ENCODE data around the gene RELN.
A peak's percentile ranks its signal among the peaks of the same experiment; 100 is the strongest.

The RELN gene

GRCh38 chr7:103993551-103993950 lies 4.1 kb upstream of the RELN start:
- DNase-seq (ENCODE audit: insufficient read length, low spot score) = no peak
- TF ChIP-seq TAF1 (IDR thresholded peaks at IDR 0.05; ENCODE audit: low read depth, low read length) (no peak), POLR2A (IDR thresholded peaks at IDR 0.05; ENCODE audit: low read depth, low read length) (no peak), SPI1 (IDR thresholded peaks at IDR 0.05; ENCODE audit: low read depth, low read length) (no peak), POLR2AphosphoS5 (IDR thresholded peaks at IDR 0.05; ENCODE audit: low read depth, low read length) (no peak), PAX5 (IDR thresholded peaks at IDR 0.05; ENCODE audit: insufficient read depth, low read length, severe bottlenecking) (no peak), POU2F2 (IDR thresholded peaks at IDR 0.05; ENCODE audit: low read depth, low read length) (no peak)
- no peak for FAIRE-seq

GRCh38 chr7:103991406-103991805 lies 1.9 kb upstream of the RELN start:
- no peak for TF ChIP-seq TAF1 (IDR thresholded peaks at IDR 0.05; ENCODE audit: low read depth, low read length)
- TF ChIP-seq POLR2AphosphoS5 (IDR thresholded peaks at IDR 0.05; ENCODE audit: low read depth, low read length) = no peak
- TF ChIP-seq POLR2A (IDR thresholded peaks at IDR 0.05; ENCODE audit: low read depth, low read length) = no peak
- TF ChIP-seq POU2F2 (IDR thresholded peaks at IDR 0.05; ENCODE audit: low read depth, low read length) = no peak
- no peak for TF ChIP-seq PAX5 (IDR thresholded peaks at IDR 0.05; ENCODE audit: insufficient read depth, low read length, severe bottlenecking)
- TF ChIP-seq SPI1 (IDR thresholded peaks at IDR 0.05; ENCODE audit: low read depth, low read length) = no peak
- FAIRE-seq (no peak), DNase-seq (ENCODE audit: insufficient read length, low spot score) (no peak)

- TF ChIP-seq PAX5 (IDR thresholded peaks at IDR 0.05; ENCODE audit: insufficient read depth, low read length, severe bottlenecking) (no peak), POU2F2 (IDR thresholded peaks at IDR 0.05; ENCODE audit: low read depth, low read length) (no peak), TAF1 (IDR thresholded peaks at IDR 0.05; ENCODE audit: low read depth, low read length) (no peak), POLR2AphosphoS5 (IDR thresholded peaks at IDR 0.05; ENCODE audit: low read depth, low read length) (no peak), POLR2A (IDR thresholded peaks at IDR 0.05; ENCODE audit: low read depth, low read length) (no peak), SPI1 (IDR thresholded peaks at IDR 0.05; ENCODE audit: low read depth, low read length) (no peak)
- DNase-seq (ENCODE audit: insufficient read length, low spot score) (no peak), FAIRE-seq (no peak)
Measured at GRCh38 chr7:103990991-103991390, 1.5 kb upstream of the RELN start.

- DNase-seq (ENCODE audit: insufficient read length, low spot score) (peak; percentile 24), FAIRE-seq (no peak)
- TF ChIP-seq PAX5 (IDR thresholded peaks at IDR 0.05; ENCODE audit: insufficient read depth, low read length, severe bottlenecking) (no peak), POLR2A (IDR thresholded peaks at IDR 0.05; ENCODE audit: low read depth, low read length) (no peak), POU2F2 (IDR thresholded peaks at IDR 0.05; ENCODE audit: low read depth, low read length) (no peak), TAF1 (IDR thresholded peaks at IDR 0.05; ENCODE audit: low read depth, low read length) (no peak), SPI1 (IDR thresholded peaks at IDR 0.05; ENCODE audit: low read depth, low read length) (no peak), POLR2AphosphoS5 (IDR thresholded peaks at IDR 0.05; ENCODE audit: low read depth, low read length) (no peak)
Measured at GRCh38 chr7:103989785-103990767, 618 bp upstream of the RELN start.

GRCh38 chr7:103988468-103989199 lies 824 bp downstream of the RELN start:
- FAIRE-seq (no peak), DNase-seq (ENCODE audit: insufficient read length, low spot score) (no peak)
- TF ChIP-seq POU2F2 (IDR thresholded peaks at IDR 0.05; ENCODE audit: low read depth, low read length) (no peak), SPI1 (IDR thresholded peaks at IDR 0.05; ENCODE audit: low read depth, low read length) (no peak), POLR2A (IDR thresholded peaks at IDR 0.05; ENCODE audit: low read depth, low read length) (no peak), TAF1 (IDR thresholded peaks at IDR 0.05; ENCODE audit: low read depth, low read length) (no peak), POLR2AphosphoS5 (IDR thresholded peaks at IDR 0.05; ENCODE audit: low read depth, low read length) (no peak), PAX5 (IDR thresholded peaks at IDR 0.05; ENCODE audit: insufficient read depth, low read length, severe bottlenecking) (no peak)

- DNase-seq (ENCODE audit: insufficient read length, low spot score) (no peak), FAIRE-seq (no peak)
- TF ChIP-seq SPI1 (IDR thresholded peaks at IDR 0.05; ENCODE audit: low read depth, low read length) (no peak), POLR2A (IDR thresholded peaks at IDR 0.05; ENCODE audit: low read depth, low read length) (no peak), TAF1 (IDR thresholded peaks at IDR 0.05; ENCODE audit: low read depth, low read length) (no peak), POU2F2 (IDR thresholded peaks at IDR 0.05; ENCODE audit: low read depth, low read length) (no peak), POLR2AphosphoS5 (IDR thresholded peaks at IDR 0.05; ENCODE audit: low read depth, low read length) (no peak), PAX5 (IDR thresholded peaks at IDR 0.05; ENCODE audit: insufficient read depth, low read length, severe bottlenecking) (no peak)
Measured at GRCh38 chr7:103987451-103987850, 2.0 kb downstream of the RELN start.

- no peak for TF ChIP-seq POU2F2 (IDR thresholded peaks at IDR 0.05; ENCODE audit: low read depth, low read length)
- no peak for TF ChIP-seq TAF1 (IDR thresholded peaks at IDR 0.05; ENCODE audit: low read depth, low read length)
- no peak for TF ChIP-seq POLR2A (IDR thresholded peaks at IDR 0.05; ENCODE audit: low read depth, low read length)
- no peak for TF ChIP-seq SPI1 (IDR thresholded peaks at IDR 0.05; ENCODE audit: low read depth, low read length)
- TF ChIP-seq PAX5 (IDR thresholded peaks at IDR 0.05; ENCODE audit: insufficient read depth, low read length, severe bottlenecking) = no peak
- TF ChIP-seq POLR2AphosphoS5 (IDR thresholded peaks at IDR 0.05; ENCODE audit: low read depth, low read length) = no peak
- FAIRE-seq (no peak), DNase-seq (ENCODE audit: insufficient read length, low spot score) (no peak)
Measured at GRCh38 chr7:103985565-103986126, 3.8 kb downstream of the RELN start.

GRCh38 chr7:103984050-103984449 lies 5.4 kb downstream of the RELN start:
- DNase-seq (ENCODE audit: insufficient read length, low spot score) = no peak
- FAIRE-seq = no peak
- TF ChIP-seq POLR2A (IDR thresholded peaks at IDR 0.05; ENCODE audit: low read depth, low read length) (no peak), POLR2AphosphoS5 (IDR thresholded peaks at IDR 0.05; ENCODE audit: low read depth, low read length) (no peak), SPI1 (IDR thresholded peaks at IDR 0.05; ENCODE audit: low read depth, low read length) (no peak), PAX5 (IDR thresholded peaks at IDR 0.05; ENCODE audit: insufficient read depth, low read length, severe bottlenecking) (no peak), TAF1 (IDR thresholded peaks at IDR 0.05; ENCODE audit: low read depth, low read length) (no peak), POU2F2 (IDR thresholded peaks at IDR 0.05; ENCODE audit: low read depth, low read length) (no peak)
